ENCODE data around the gene ZBTB7A.

The ZBTB7A gene

GRCh38 chr19:4052114-4052992 lies 14.3 kb downstream of the ZBTB7A start:
- DNase-seq, result no peak

DNA sequence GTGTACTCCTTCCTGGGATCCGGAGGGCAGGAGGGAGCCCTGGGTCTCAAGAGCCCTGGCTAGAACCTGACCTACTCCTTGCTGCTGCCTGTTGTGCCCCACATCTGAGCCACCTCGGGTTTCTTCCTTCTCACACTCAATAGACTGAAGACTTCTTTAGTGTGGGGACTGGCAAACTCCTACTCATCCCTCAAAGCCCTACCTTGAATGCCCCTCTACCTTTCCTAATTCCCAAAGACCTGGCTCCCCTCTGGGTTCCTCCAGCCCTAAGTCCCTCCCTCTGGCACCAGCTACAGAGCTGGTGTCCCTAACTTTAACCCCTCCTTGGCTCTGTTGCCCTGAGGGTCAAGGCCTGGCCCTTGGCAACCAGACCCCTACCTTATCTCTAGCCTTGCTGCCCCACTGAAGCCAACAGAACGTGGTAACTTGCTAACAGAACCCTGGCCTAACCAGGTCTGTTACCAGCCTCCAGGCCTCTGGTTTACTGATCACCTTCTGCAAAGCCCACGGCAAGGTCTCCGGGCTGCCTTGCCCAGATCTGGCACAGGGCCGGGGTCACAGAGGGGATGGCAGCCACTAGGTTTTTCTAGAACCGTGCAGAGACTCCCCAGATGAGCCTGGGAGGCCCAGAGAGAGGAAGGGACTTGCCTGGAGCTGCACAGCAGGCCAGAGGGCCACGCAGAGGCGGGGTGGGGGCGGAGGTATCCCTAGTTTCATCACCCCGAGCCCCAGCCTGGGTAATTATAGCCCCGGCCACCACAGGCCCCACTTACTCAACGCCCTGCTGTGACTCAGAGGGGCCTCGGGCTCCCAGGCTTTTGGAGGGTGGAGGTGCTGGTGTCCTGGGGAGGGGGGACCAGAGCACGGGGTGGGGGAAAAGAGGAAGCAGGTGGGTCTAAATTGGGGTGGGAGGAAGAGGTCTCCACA lies 15.3 kb downstream of the ZBTB7A start:
- no peak for DNase-seq

DNA sequence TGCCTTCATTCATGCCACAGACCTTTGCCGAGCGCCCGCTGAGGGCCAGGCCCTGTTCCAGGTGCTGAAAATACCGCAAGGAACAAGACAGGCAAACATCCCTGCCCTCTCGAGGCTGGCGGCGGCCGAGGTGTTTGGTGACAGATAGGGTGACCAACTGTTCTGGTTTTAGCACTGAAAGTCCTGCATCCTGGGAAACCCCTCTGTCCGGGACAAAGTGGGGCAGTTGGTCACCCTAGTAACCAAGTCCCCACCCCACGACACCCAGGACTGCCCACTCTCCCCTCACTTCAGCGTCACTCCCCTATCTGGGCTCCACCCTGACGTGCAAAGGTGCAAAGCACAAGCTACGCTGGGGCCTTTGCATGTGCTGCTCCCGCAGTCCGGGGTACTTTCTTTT lies 17.3 kb downstream of the ZBTB7A start:
- DNase-seq, result no peak

- DNase-seq, result no peak
Measured at GRCh38 chr19:4046946-4047683, 19.6 kb downstream of the ZBTB7A start.

GRCh38 chr19:4046362-4046691 lies 20.4 kb downstream of the ZBTB7A start:
- no peak for DNase-seq

DNA sequence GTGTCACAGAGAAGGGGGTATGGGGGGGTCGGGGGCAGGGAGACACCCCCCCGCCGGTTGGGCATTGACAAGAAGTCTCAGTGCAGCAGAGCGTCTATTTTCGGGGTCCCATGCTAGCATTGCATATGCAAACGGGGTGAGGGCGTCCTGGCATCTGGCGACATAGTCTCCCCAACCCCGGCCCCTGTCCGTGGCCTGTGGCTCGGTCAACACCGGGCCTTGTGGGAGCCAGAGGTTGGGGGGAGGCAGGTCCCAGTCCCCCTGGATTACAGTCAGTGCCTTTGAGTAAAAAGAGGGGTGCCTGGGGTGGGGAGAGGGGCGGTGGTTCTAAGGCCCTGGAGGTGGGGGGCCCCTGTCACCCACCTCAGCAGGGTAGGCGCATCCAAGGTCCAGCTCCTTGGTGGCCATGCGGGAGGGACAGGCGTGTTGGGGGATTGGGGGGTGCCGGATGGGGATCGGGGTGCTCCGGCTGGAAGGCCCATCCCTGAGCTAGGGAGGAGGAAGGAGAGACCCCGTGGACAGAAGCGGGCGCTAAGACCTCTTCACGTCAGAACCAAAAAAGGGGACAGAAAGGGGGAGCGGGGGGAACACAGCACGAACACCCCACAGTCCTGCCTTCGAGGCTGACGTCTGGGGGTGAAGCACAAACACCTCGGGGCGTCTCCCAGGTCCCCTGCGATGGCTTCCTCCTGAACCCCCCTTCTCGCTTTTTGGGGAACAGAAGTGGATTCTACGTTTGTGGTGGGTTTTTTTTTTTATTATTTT lies 20.9 kb downstream of the ZBTB7A start:
- DNase-seq, result no peak

GRCh38 chr19:4044990-4045465 lies 21.7 kb downstream of the ZBTB7A start:
- no peak for DNase-seq

DNA sequence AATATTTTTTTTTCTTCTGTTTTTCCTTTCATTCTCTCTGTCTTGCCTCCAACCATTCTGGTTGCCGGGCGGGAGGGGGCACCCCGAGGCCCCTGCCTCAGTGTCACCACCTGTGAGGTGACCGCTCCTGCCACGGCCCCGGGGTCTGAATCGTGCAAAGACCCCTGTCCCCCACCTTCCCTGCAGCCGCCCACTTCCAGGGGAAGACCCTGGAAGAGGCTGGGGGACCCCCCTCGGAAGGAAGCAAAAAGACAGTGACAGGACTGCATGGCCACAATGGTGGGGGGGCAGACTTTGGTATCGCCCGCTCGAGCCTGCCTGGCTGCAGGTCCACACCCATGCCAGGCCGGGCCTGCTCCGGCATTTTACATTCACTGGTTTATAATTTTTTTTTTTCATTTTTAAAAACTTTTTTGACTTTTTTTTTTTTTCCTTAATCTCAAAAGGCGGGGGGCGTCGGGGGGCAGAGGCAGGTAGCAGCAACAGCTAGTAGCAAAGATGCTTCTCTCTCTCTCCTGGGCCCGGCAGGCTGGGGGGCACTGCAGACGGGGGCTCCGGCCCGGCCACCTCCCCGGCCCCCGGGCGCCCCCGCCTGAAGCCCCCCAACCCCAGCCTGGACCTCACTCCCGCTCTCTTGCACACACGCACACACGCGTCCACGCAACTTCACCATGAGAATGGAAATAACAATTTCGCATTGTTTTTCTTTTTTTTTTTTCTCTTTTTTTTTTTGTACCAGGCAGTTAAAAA lies 22.6 kb downstream of the ZBTB7A start:
- no peak for DNase-seq

- DNase-seq, result no peak
Measured at GRCh38 chr19:4043401-4043800, 23.3 kb downstream of the ZBTB7A start.

- no peak for DNase-seq
Measured at GRCh38 chr19:4042731-4043082, 24.0 kb downstream of the ZBTB7A start.

DNA sequence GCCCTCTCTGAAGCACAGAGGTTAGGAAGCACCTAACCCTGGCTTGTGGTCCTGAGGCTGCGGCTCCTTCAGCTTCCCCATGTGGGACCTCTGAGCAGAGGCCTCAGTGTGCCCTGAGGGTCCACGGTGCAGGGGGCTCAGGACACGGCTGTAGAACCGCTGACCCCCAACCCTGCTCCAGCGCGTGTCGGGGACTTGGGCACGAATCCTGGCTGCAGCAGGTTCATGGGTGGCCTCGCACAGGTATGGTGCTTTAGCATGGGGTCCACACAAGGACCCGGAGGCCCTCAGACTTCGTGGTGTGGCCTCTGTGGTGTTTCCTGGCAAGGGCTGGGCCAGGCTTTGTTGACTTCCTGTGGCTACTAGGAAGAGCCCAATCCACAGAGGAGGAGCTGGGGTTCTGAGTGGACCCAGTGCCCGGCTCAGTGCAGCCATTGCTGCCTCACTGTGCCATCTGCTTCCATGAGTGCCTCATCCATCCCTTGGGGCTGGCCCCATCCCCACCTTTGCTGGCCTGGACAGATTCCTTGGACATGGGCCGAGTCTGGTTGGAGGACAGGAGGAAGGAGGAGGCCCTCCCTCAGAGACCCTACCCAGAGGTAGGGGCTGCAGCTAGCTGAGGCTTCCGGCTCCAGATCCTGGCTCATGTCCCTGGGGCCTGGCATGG lies 24.5 kb downstream of the ZBTB7A start:
- DNase-seq, result no peak

DNA sequence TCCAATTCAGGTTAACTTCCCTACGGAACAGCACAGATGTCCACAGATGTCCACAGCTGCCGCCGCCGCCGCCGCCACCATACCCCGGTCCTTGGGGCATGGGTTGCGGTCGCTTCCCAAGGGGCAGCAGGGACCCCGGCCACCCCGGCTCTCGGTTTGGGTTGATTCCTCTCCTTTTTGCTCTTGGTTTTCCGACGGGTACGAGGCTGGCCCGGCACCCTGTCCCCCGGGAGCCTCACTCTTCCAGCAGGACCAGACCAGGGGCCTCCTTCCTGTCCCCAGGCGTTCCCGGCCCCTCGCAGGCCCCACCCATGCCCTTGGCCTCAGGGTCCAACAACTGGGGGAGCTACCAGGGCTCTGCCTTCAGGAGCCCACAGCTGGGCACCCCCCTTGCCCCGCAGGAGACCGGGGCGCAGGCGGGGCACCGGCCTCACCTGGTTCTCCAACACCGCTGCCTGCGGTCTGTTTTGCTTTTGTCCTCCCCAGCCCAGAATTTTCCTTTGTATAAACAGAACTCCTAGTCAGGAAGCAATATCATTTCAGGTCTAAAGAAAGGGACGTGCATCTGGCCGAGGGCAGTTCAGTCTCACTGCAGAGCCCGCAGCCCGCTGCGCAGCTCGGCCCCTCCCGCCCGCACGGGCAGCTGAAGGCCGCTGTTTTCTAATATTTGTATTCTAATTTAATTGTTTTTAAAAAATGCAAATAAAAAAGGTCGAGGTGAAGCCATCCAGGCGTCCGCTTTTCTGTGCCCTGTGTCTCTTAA lies 27.9 kb downstream of the ZBTB7A start:
- no peak for DNase-seq

DNA sequence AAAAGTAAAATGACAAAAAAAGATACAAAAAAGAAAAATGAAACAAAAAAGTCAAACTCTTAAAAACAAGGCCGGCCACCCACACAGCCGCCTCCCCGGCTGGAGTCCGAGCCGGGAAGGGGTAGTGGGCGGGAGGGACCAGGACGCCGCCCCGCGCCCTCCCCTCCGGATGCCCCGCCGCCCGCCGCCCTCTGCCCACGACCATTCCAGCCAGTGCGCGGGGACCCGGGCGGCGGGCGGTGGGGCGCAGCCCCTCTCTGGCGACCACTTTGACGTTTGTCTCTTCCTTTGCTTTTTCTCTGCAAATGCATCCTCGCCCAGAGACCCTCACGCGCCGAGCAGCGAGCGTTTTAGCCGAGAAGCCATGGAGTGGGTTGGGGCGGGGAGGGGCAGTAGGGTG lies 28.6 kb downstream of the ZBTB7A start:
- DNase-seq, result no peak

DNA sequence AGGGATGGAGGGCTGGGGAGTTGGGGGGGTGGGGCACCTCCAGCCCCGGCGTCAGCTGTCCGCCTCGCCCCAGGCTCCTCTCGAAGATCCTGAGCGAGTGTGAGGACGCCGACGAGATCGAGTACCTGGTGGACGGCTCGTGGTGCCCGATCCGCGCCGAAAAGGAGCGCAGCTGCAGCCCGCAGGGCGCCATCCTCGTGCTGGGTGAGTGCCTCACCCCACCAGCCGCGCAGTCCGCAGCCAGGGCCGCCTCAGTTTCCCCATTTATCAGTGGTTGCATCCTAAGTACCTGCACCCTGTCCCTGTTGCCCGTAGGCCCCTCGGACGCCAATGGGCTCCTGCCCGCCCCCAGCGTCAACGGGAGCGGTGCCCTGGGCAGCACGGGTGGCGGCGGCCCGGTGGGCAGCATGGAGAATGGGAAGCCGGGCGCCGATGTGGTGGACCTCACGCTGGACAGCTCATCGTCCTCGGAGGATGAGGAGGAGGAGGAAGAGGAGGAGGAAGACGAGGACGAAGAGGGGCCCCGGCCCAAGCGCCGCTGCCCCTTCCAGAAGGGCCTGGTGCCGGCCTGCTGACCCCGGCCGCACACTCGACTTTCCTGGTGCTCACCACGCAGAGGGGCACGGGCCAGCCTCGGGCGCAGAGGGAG lies 29.3 kb downstream of the ZBTB7A start:
- no peak for DNase-seq

DNA sequence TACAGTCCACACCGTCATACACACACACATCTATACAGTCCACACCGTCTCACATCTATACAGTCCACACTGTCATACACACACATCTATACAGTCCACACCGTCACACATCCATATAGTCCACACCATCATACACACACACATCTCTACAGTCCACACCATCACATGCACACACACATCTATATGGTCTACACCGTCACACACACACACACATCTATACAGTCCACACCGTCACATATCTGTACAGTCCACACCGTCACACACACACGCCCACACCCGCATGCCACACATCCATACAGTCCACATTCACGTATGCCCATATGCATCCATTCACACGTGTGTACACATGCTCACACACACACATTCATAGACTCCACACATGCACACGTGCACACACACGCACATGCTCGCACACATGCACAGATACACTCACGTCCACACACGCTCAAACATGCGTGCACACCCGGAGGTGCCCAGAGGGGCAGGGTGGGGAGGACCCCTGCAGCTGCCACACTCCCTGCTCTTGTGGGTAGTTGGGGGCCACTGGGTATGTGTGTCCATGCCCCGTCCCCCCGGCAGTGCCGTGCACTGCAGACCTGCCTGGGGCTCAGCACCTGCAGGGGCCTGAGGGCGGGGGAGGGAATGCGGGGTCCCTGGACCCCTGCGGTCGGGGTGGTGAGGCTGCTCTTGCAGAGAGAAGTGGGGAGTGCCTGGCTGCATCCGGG lies 30.0 kb downstream of the ZBTB7A start:
- DNase-seq, result no peak

GRCh38 chr19:4035582-4035981 lies 31.1 kb downstream of the ZBTB7A start:
- no peak for DNase-seq

DNA sequence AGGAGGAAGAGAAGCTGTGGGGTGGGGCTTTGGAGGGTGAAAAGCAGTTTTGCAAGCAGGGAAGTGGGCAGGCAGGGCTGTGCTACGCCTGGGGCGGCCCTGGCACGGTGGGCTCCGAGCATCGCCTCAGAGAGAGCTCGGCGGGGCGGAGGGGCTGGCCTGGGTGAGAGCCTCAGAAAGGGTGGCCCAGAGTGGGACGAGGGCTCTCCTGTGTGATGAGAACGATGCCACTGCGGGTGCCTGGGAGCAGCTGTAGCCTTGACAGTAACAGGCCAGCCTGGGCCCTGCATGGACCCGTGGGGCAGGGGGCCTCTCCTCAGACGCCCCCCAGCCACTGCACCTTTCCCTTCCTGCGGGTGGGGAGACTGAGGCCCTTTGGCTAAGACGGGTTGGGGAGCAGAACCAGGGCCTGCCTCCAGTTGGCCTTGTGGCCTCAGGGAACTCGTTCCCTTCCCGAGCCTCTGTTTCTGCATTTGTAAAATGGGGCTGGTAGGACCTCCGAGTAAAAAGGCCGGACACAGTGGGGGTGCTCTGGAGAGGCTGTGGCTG lies 31.6 kb downstream of the ZBTB7A start:
- no peak for DNase-seq

All from CD4-positive, alpha-beta T cell treated with Interleukin-17A for 4 hours (primary cell).